Natural killer cell (primary cell): ENCODE results near the gene TULP4. TPM values are rescaled to one million over a fixed set of nuclear protein-coding genes. Genes with fewer than 3 reads are reported as not detected.

ENCODE experiments used
- ATAC-seq, 3 donors: fragments of 150-1000 bp in 2 of 3; fragments of 200-7000 bp in 1 of 3; cut with Tn5 transposase; 1 replicate in 1 of 3; 2 replicates in 2 of 3; pipeline ENCODE4 v1.10.0; 2021; ENCODE audit warnings: mild to moderate bottlenecking in 2 of 3, moderate library complexity in 2 of 3
- DNase-seq, 2 donors: peaks; one replicate each; pipeline versions ENCODE4 v3.0.0 to v3.0.0-alpha.2; 2013 to 2021; ENCODE audit warnings: mixed read lengths in 1 of 2
- H3K27ac ChIP-seq: one replicate; pipeline ENCODE4 v1.5.1; 2013; ENCODE audit warnings: mild to moderate bottlenecking, low read length
- H3K27me3 ChIP-seq: one replicate; pipeline ENCODE4 v1.6.1; 2013; ENCODE audit warnings: low read length; ENCODE audit not compliant: control insufficient read depth, insufficient read depth
- H3K36me3 ChIP-seq: one replicate; pipeline ENCODE4 v1.6.1; 2013; ENCODE audit warnings: low read length; ENCODE audit not compliant: control insufficient read depth, insufficient read depth
- H3K4me1 ChIP-seq: one replicate; pipeline ENCODE4 v1.6.1; 2013; ENCODE audit warnings: low read length; ENCODE audit not compliant: control insufficient read depth, insufficient read depth
- H3K4me3 ChIP-seq: one replicate; pipeline ENCODE4 v1.5.1; 2013; ENCODE audit warnings: low read length
- H3K9me3 ChIP-seq: one replicate; pipeline ENCODE4 v1.6.1; 2013; ENCODE audit warnings: low read length; ENCODE audit not compliant: control insufficient read depth, insufficient read depth
- H3K27ac Mint-ChIP-seq, 2 donors: one replicate each; pipeline ENCODE4 v1.8.0; 2022; ENCODE audit warnings: mild to moderate bottlenecking in 2 of 2, mixed read lengths in 2 of 2, moderate library complexity in 1 of 2
- H3K27me3 Mint-ChIP-seq, 2 donors: one replicate each; pipeline ENCODE4 v1.8.0; 2022; ENCODE audit warnings: low read depth in 2 of 2, mixed read lengths in 2 of 2
- H3K36me3 Mint-ChIP-seq: one replicate; pipeline ENCODE4 v1.8.0; 2022; ENCODE audit warnings: mixed read lengths
- H3K4me1 Mint-ChIP-seq, 2 donors: one replicate each; pipeline ENCODE4 v1.8.0; 2022; ENCODE audit warnings: mixed read lengths in 2 of 2
- H3K4me3 Mint-ChIP-seq: one replicate; pipeline ENCODE4 v1.8.0; 2022; ENCODE audit warnings: mild to moderate bottlenecking, moderate library complexity, mixed read lengths
- H3K9me3 Mint-ChIP-seq, 2 donors: one replicate each; pipeline ENCODE4 v1.8.0; 2022; ENCODE audit warnings: mixed read lengths in 2 of 2
- CTCF ChIP-seq: fragments of 200-600 bp; IDR thresholded peaks from one replicate; pipeline ENCODE4 v1.8.0; 2022; ENCODE audit warnings: antibody characterized with exemption
- WGBS: methylation state at CpG from one replicate; pipeline ENCODE4 v1.1.7; 2013; ENCODE audit warnings: missing lambda C conversion rate; ENCODE audit not compliant: insufficient coverage; 5-methylcytosine and 5-hydroxymethylcytosine counted together
- intact Hi-C: fragments of 100-400 bp; cut with micrococcal nuclease; formaldehyde crosslinking; loops from one replicate; pipeline ENCODE4 v1.14.2; 2022
- total RNA-seq, 4 donors: library from RNA; stranded (reverse); fragments of 120-200 nt in 1 of 4; gene quantifications; one replicate each; pipeline versions ENCODE4 v1.2.3 to v1.2.4, GENCODE V29; 2013 to 2022

The TULP4 gene
- total RNA-seq, 3 donors from 2014 or later (not counting 1 experiment from before 2014, with no cell fraction given) = 75.2 to 89.5 (median 88.3) TPM

GRCh38 chr6:158316022-158316421, 3.8 kb downstream of the TULP4 start:
- peaks cover 12 to 16% of the 10 kb centered on the region in 2 donors for H3K4me1 Mint-ChIP-seq
- intact Hi-C loops = no loop called here
- H3K27me3 Mint-ChIP-seq = no peaks in the 10 kb centered on the region
- no peaks in the 10 kb centered on the region for H3K27me3 ChIP-seq
- H3K36me3 ChIP-seq = peaks cover 4% of the 10 kb centered on the region
- no peaks in the 10 kb centered on the region for H3K9me3 ChIP-seq
- WGBS = 100% methylated on average over 1 of the region's 3 CpGs
- H3K36me3 Mint-ChIP-seq = peaks cover 9% of the 10 kb centered on the region
- H3K4me1 ChIP-seq = peaks cover 5% of the 10 kb centered on the region
- no peak overlapping the region for H3K4me3 ChIP-seq
- no peak overlapping the region for H3K4me3 Mint-ChIP-seq
- H3K27ac Mint-ChIP-seq = no peak overlapping the region
- no peak overlapping the region for H3K27ac ChIP-seq
- H3K9me3 Mint-ChIP-seq = no peaks in the 10 kb centered on the region
- ATAC-seq (no peak), DNase-seq (no peak)
- no peak for TF ChIP-seq CTCF

DNA sequence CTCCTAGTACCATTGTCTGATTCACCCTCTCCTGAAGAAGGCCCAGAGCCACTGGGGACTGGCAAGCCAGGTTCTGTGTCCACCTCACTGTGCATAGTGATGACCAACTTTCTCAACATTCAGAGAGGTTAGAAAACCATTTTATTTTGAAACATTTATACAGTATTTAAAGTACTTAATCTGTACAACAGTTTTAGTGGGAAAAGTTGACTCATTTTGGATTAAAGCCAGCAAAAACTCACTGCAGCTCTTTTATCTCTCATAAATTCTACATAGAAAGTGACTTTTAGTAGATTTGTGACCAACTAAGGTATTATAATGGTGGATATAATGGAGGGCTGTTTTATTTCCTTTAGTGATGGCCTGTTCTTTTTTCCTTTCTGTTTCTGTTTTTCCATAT, 9.7 kb downstream of the TULP4 start:
- H3K9me3 Mint-ChIP-seq = no peaks in the 10 kb centered on the region
- no peak overlapping the region for H3K4me3 Mint-ChIP-seq
- ATAC-seq (no peak), DNase-seq (no peak)
- H3K36me3 Mint-ChIP-seq = no peaks in the 10 kb centered on the region
- H3K4me1 ChIP-seq = no peaks in the 10 kb centered on the region
- intact Hi-C loops = no loop called here
- H3K9me3 ChIP-seq = no peaks in the 10 kb centered on the region
- no peak overlapping the region for H3K4me3 ChIP-seq
- peaks cover 5 to 23% of the 10 kb centered on the region in 2 donors for H3K4me1 Mint-ChIP-seq
- no peak overlapping the region for H3K27ac Mint-ChIP-seq
- H3K36me3 ChIP-seq = no peaks in the 10 kb centered on the region
- H3K27me3 ChIP-seq = no peaks in the 10 kb centered on the region
- H3K27me3 Mint-ChIP-seq = no peaks in the 10 kb centered on the region
- H3K27ac ChIP-seq = no peak overlapping the region
- no peak for TF ChIP-seq CTCF

DNA sequence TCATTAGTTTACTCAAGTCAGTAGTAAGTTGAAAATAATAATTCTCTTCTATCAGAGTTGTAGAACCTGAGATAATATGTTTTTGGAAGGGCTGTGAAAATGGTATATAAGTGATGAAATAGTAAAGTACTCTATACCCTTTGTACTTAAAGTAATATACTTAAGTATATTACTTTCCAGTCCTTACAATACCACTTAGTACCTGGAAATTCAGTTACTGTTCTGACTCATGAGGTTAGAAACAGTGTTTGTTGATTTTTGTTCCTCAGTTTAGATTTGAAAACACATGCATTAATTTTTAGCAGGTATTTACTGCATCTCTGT, 10.1 kb downstream of the TULP4 start:
- DNase-seq (no peak), ATAC-seq (no peak)
- Mint-ChIP-seq H3K36me3 (no peaks in the 10 kb centered on the region), H3K27me3 (no peaks in the 10 kb centered on the region), H3K4me1 (peaks cover 8 to 24% of the 10 kb centered on the region in 2 donors), H3K27ac (no peak overlapping the region), H3K4me3 (no peak overlapping the region), H3K9me3 (no peaks in the 10 kb centered on the region)
- Histone ChIP-seq H3K27me3 (no peaks in the 10 kb centered on the region), H3K4me3 (no peak overlapping the region), H3K27ac (no peak overlapping the region), H3K36me3 (no peaks in the 10 kb centered on the region), H3K4me1 (no peaks in the 10 kb centered on the region), H3K9me3 (no peaks in the 10 kb centered on the region)
- intact Hi-C loops = no loop called here
- no peak for TF ChIP-seq CTCF

DNA sequence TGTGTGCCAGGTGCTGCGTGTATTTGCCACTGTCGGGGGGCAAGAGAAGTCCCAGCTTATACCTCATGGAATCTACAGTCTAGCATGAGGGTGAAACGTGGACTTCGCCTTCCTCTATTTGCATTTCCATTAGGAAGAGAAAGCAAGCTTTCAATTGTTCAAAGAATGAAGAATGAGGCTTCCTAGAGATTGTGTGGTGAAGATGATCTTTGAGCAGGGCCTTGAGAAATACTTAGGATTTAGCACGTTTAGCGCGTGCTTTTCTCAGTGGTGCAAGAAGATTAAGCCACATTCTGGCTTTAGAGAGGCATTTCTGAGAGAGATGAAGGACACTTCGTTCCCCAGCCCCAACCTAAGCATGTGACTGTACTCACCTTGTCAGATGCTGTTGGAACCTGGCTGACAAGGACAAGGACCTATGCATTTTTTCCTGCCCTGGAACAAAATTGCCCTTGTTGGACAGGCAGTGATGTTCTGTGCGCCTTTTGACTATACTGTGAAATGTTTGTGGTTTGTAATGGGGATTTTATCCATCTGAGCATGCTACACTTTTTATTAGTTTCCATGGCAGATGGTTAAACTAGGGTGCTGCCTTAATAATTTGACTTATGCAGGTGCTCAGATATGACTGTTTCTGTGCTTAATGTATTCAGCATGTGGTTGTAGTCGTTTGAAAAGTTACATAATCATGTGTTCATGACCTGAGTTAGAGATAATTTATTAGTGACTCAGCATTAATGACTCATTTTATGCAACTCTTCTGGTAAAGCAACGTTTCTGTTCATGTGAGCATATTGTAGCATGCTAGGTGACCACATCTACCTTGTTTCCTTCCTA, 10.7 kb downstream of the TULP4 start:
- peaks cover 12 to 27% of the 10 kb centered on the region in 2 donors for H3K4me1 Mint-ChIP-seq
- ATAC-seq = no peak
- H3K27ac Mint-ChIP-seq = no peak overlapping the region
- TF ChIP-seq CTCF = no peak
- Histone ChIP-seq H3K27ac (no peak overlapping the region), H3K36me3 (no peaks in the 10 kb centered on the region), H3K4me3 (no peak overlapping the region), H3K4me1 (no peaks in the 10 kb centered on the region), H3K9me3 (no peaks in the 10 kb centered on the region), H3K27me3 (no peaks in the 10 kb centered on the region)
- intact Hi-C loops = no loop called here
- H3K4me3 Mint-ChIP-seq = no peak overlapping the region
- H3K36me3 Mint-ChIP-seq = no peaks in the 10 kb centered on the region
- H3K27me3 Mint-ChIP-seq = no peaks in the 10 kb centered on the region
- WGBS = 77% methylated on average over 11 of the region's 11 CpGs
- no peaks in the 10 kb centered on the region for H3K9me3 Mint-ChIP-seq
- DNase-seq = no peak
